WTC11 (cell line): ENCODE measurements around the gene TRIM66. TPM values are rescaled to one million over a fixed set of nuclear protein-coding genes. Genes with fewer than 3 reads are reported as not detected.

Source experiments
- ATAC-seq: fragments of 200-7000 bp; cut with Tn5 transposase; 2 replicates; pipeline ENCODE4 v1.10.0; 2021; ENCODE audit warnings: mild to moderate bottlenecking, moderate library complexity
- CTCF ChIA-PET: fragments of 300-600 bp; sonication (Branson Sonifier 250); formaldehyde crosslinking; loops from one replicate; lab custom pipeline; 2021; ENCODE audit warnings: antibody characterized with exemption; lab: Charles Lee
- POLR2A ChIA-PET: fragments of 350-600 bp; sonication (Branson Sonifier 250); formaldehyde crosslinking; loops from one replicate; lab custom pipeline; 2021; ENCODE audit warnings: antibody characterized with exemption; lab: Charles Lee
- DNase-seq: peaks from one replicate; pipeline ENCODE4 v3.0.0; 2021; ENCODE audit warnings: low spot score
- H3K27ac Mint-ChIP-seq: 2 replicates; pipeline ENCODE4 v1.8.0; 2021; ENCODE audit warnings: mixed read lengths
- H3K27me3 Mint-ChIP-seq: 2 replicates; pipeline ENCODE4 v1.8.0; 2021; ENCODE audit warnings: low read depth, mild to moderate bottlenecking, moderate library complexity, mixed read lengths
- H3K36me3 Mint-ChIP-seq: 2 replicates; pipeline ENCODE4 v1.8.0; 2021; ENCODE audit warnings: mixed read lengths
- H3K4me1 Mint-ChIP-seq: 2 replicates; pipeline ENCODE4 v1.8.0; 2022; ENCODE audit warnings: mixed read lengths
- H3K4me3 Mint-ChIP-seq: 2 replicates; pipeline ENCODE4 v1.8.0; 2021; ENCODE audit warnings: mild to moderate bottlenecking, moderate library complexity, mixed read lengths
- H3K9me3 Mint-ChIP-seq: 2 replicates; pipeline ENCODE4 v1.8.0; 2021; ENCODE audit warnings: mixed read lengths
- ATF1 ChIP-seq: sonication (generic); formaldehyde crosslinking; IDR thresholded peaks from 2 replicates; pipeline ENCODE4 v1.8.1; 2023; ENCODE audit warnings: mild to moderate bottlenecking, moderate library complexity, missing genetic modification reagents
- ATF6 ChIP-seq: sonication (generic); formaldehyde crosslinking; IDR thresholded peaks from 2 replicates; pipeline ENCODE4 v1.8.1; 2023; ENCODE audit warnings: mild to moderate bottlenecking, missing genetic modification reagents
- GTF2I ChIP-seq: fragments of 250-450 bp; sonication (Bioruptor Pico); conservative IDR thresholded peaks from 2 replicates; pipeline ENCODE4 v1.4.0; 2021; ENCODE audit warnings: mild to moderate bottlenecking
- HMGA2 ChIP-seq: fragments of 250-450 bp; sonication (Bioruptor Pico); IDR thresholded peaks from 2 replicates; pipeline ENCODE4 v1.4.0; 2021; ENCODE audit warnings: mild to moderate bottlenecking, moderate library complexity
- IRF2 ChIP-seq: sonication (generic); formaldehyde crosslinking; IDR thresholded peaks from 2 replicates; pipeline ENCODE4 v1.8.0; 2022; ENCODE audit warnings: low read depth, missing genetic modification reagents, borderline replicate concordance
- NFE2L1 ChIP-seq: sonication (generic); formaldehyde crosslinking; IDR thresholded peaks from 2 replicates; pipeline ENCODE4 v1.8.1; 2023; ENCODE audit warnings: missing genetic modification reagents
- OVOL2 ChIP-seq: fragments of 250-450 bp; sonication (Bioruptor Pico); IDR thresholded peaks from 2 replicates; pipeline ENCODE4 v1.9.0; 2021; ENCODE audit warnings: mild to moderate bottlenecking, borderline replicate concordance
- PRRX2 ChIP-seq: fragments of 250-450 bp; sonication (Bioruptor Pico); IDR thresholded peaks from 2 replicates; pipeline ENCODE4 v1.8.0; 2021; ENCODE audit warnings: mild to moderate bottlenecking
- RELA ChIP-seq: sonication (generic); formaldehyde crosslinking; IDR thresholded peaks from 2 replicates; pipeline ENCODE4 v1.8.1; 2022; ENCODE audit warnings: missing genetic modification reagents, mild to moderate bottlenecking, borderline replicate concordance
- SOX15 ChIP-seq: fragments of 250-450 bp; sonication (Bioruptor Pico); IDR thresholded peaks from 2 replicates; pipeline ENCODE4 v1.9.0; 2021; ENCODE audit warnings: mild to moderate bottlenecking
- SP1 ChIP-seq: sonication (generic); formaldehyde crosslinking; conservative IDR thresholded peaks from 2 replicates; pipeline ENCODE4 v1.8.1; 2022; ENCODE audit warnings: missing genetic modification reagents
- TP53 ChIP-seq: sonication (generic); formaldehyde crosslinking; IDR thresholded peaks from 2 replicates; pipeline ENCODE4 v1.8.1; 2023; ENCODE audit warnings: mild to moderate bottlenecking, missing genetic modification reagents
- USF1 ChIP-seq: sonication (generic); formaldehyde crosslinking; IDR thresholded peaks from 2 replicates; pipeline ENCODE4 v1.8.0; 2022; ENCODE audit warnings: mild to moderate bottlenecking, missing genetic modification reagents
- ZNF138 ChIP-seq: sonication (generic); formaldehyde crosslinking; conservative IDR thresholded peaks from 2 replicates; pipeline ENCODE4 v1.8.1; 2022; ENCODE audit warnings: mild to moderate bottlenecking, moderate library complexity, missing genetic modification reagents
- ZNF263 ChIP-seq: sonication (generic); formaldehyde crosslinking; IDR thresholded peaks from 2 replicates; pipeline ENCODE4 v1.8.1; 2022; ENCODE audit warnings: low read depth, mild to moderate bottlenecking, moderate library complexity, missing genetic modification reagents
- ZNF281 ChIP-seq: sonication (generic); formaldehyde crosslinking; IDR thresholded peaks from 2 replicates; pipeline ENCODE4 v1.8.0; 2023; ENCODE audit warnings: mild to moderate bottlenecking, missing genetic modification reagents
- ZNF396 ChIP-seq: fragments of 250-450 bp; sonication (Bioruptor Pico); IDR thresholded peaks from 2 replicates; pipeline ENCODE4 v1.8.0; 2021; ENCODE audit warnings: mild to moderate bottlenecking, moderate library complexity, borderline replicate concordance
- ZNF423 ChIP-seq: fragments of 250-450 bp; sonication (Bioruptor Pico); IDR thresholded peaks from 2 replicates; pipeline ENCODE4 v2.1.2; 2022; ENCODE audit warnings: mild to moderate bottlenecking, moderate library complexity
- ZNF671 ChIP-seq: fragments of 250-450 bp; sonication (Bioruptor Pico); IDR thresholded peaks from 2 replicates; pipeline ENCODE4 v1.8.0; 2021; ENCODE audit warnings: mild to moderate bottlenecking
- total RNA-seq: library from RNA; stranded (reverse); gene quantifications from 3 replicates; pipeline ENCODE4 v1.2.3, GENCODE V29; 2021
- TF ChIP-seq, protein P1 (sequence below): sonication (generic); formaldehyde crosslinking; IDR thresholded peaks from 2 replicates; pipeline ENCODE4 v1.8.0; 2023; ENCODE audit warnings: missing genetic modification reagents
- TF ChIP-seq, protein P2 (sequence below): sonication (generic); formaldehyde crosslinking; IDR thresholded peaks from 2 replicates; pipeline ENCODE4 v1.8.1; 2023; ENCODE audit warnings: mild to moderate bottlenecking, missing genetic modification reagents
- TF ChIP-seq, protein P3 (sequence below): sonication (generic); formaldehyde crosslinking; IDR thresholded peaks from 2 replicates; pipeline ENCODE4 v1.8.0; 2022; ENCODE audit warnings: mild to moderate bottlenecking, missing genetic modification reagents
- TF ChIP-seq, protein P4 (sequence below): sonication (generic); formaldehyde crosslinking; IDR thresholded peaks from 2 replicates; pipeline ENCODE4 v1.8.1; 2022; ENCODE audit warnings: mild to moderate bottlenecking, missing genetic modification reagents, moderate library complexity, borderline replicate concordance
- TF ChIP-seq, protein P5 (sequence below): sonication (generic); formaldehyde crosslinking; IDR thresholded peaks from 2 replicates; pipeline ENCODE4 v1.8.1; 2023; ENCODE audit warnings: mild to moderate bottlenecking, missing genetic modification reagents, borderline replicate concordance

The TRIM66 gene
- total RNA-seq, 1 experiment from 2014 or later = 5.6 TPM

DNA sequence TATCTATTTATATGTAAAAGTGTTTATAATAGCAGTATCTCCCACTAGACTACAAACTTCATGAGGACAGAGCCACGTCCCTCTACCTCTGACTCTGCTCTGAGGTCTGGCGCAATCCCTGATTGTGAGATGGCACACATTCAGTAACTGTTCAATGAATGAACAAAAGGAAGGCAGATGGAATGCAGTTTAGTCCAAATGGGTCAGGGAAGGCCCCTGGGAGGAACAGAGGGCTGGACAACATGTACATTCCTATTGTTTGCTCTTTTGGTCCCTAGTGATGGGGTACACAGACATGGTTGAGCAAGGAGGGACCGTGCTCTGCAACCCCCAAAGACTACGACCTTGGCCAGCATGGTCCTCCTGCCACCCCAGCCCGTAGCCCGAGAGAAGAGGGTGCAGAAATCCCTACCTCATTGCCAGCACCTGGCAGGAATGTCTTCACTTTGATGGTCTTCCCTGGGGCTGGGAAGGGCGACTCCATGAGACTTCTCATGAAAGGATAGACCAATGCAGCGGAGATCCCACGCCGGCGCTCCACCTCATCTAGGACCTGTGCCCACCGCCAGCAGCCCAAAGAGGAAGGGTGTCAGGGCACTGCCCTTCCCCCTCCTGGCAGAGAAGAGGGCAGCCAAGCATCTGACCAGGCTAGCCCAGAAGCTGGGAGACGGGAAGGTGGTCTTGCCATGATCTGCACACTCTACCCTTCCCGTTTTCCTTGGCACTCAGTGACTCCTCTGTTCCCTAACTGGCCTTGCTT is 24.4 kb upstream of the TRIM66 start:
- CTCF ChIA-PET = no interaction called here
- DNase-seq (no peak), ATAC-seq (no peak)
- Mint-ChIP-seq H3K36me3 (peaks cover 9% of the 10 kb centered on the region), H3K4me3 (no peak overlapping the region), H3K9me3 (no peaks in the 10 kb centered on the region), H3K4me1 (peaks cover 32% of the 10 kb centered on the region), H3K27ac (no peak overlapping the region; the same call in 1 of the 2 replicates), H3K27me3 (no peaks in the 10 kb centered on the region)
- POLR2A ChIA-PET = no interaction called here
- TF ChIP-seq SOX15 (no peak), PRRX2 (CRISPR knock-in tag) (no peak), ZNF281 (CRISPR knock-in tag) (no peak), ZNF671 (no peak), HMGA2 (no peak), ZNF423 (CRISPR knock-in tag) (no peak), SP1 (CRISPR knock-in tag) (no peak), ZNF138 (CRISPR knock-in tag) (no peak), USF1 (no peak), OVOL2 (CRISPR knock-in tag) (no peak), ZNF396 (CRISPR knock-in tag) (no peak), GTF2I (no peak), IRF2 (no peak)
- TF ChIP-seq, protein P1, sequence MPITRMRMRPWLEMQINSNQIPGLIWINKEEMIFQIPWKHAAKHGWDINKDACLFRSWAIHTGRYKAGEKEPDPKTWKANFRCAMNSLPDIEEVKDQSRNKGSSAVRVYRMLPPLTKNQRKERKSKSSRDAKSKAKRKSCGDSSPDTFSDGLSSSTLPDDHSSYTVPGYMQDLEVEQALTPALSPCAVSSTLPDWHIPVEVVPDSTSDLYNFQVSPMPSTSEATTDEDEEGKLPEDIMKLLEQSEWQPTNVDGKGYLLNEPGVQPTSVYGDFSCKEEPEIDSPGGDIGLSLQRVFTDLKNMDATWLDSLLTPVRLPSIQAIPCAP = no peak
- TF ChIP-seq, protein P2, sequence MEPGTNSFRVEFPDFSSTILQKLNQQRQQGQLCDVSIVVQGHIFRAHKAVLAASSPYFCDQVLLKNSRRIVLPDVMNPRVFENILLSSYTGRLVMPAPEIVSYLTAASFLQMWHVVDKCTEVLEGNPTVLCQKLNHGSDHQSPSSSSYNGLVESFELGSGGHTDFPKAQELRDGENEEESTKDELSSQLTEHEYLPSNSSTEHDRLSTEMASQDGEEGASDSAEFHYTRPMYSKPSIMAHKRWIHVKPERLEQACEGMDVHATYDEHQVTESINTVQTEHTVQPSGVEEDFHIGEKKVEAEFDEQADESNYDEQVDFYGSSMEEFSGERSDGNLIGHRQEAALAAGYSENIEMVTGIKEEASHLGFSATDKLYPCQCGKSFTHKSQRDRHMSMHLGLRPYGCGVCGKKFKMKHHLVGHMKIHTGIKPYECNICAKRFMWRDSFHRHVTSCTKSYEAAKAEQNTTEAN = no peak
- TF ChIP-seq, protein P3, sequence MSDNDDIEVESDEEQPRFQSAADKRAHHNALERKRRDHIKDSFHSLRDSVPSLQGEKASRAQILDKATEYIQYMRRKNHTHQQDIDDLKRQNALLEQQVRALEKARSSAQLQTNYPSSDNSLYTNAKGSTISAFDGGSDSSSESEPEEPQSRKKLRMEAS (CRISPR knock-in tag) = no peak

DNA sequence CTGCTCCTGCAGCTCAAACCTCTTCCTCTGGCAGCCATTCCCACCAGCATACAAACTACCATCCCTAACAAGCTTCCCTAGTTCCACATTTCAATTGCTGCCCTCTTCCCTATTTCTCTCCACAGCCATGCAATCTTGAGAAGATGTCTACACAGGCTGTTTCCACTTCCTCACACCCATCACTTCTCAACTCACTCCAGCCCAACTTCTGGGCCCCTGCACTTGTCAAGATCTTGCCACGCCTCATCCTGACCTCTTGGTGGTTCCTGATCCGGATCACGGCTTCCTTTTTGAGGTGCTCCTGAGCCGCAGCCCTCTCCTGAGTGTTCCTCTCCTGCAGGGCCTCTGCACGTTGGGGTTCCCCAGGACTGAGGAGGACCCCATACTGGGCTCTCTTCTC is 22.7 kb upstream of the TRIM66 start:
- Mint-ChIP-seq H3K27me3 (no peaks in the 10 kb centered on the region), H3K4me1 (peaks cover 46% of the 10 kb centered on the region), H3K9me3 (no peaks in the 10 kb centered on the region), H3K36me3 (peaks cover 9% of the 10 kb centered on the region), H3K4me3 (no peak overlapping the region), H3K27ac (peak overlapping the region; percentile 24)
- CTCF ChIA-PET = no interaction called here
- POLR2A ChIA-PET = no interaction called here
- ATAC-seq (no peak), DNase-seq (no peak)
- TF ChIP-seq RELA (CRISPR knock-in tag) = no peak
- TF ChIP-seq ATF6 (CRISPR knock-in tag) = no peak
- TF ChIP-seq OVOL2 (CRISPR knock-in tag) = no peak
- TF ChIP-seq, protein P4, sequence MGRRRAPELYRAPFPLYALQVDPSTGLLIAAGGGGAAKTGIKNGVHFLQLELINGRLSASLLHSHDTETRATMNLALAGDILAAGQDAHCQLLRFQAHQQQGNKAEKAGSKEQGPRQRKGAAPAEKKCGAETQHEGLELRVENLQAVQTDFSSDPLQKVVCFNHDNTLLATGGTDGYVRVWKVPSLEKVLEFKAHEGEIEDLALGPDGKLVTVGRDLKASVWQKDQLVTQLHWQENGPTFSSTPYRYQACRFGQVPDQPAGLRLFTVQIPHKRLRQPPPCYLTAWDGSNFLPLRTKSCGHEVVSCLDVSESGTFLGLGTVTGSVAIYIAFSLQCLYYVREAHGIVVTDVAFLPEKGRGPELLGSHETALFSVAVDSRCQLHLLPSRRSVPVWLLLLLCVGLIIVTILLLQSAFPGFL (CRISPR knock-in tag) = no peak
- TF ChIP-seq TP53 = no peak
- TF ChIP-seq NFE2L1 = no peak
- TF ChIP-seq ATF1 (CRISPR knock-in tag) = no peak
- no peak for TF ChIP-seq ZNF263 (CRISPR knock-in tag)
- TF ChIP-seq, protein P5, sequence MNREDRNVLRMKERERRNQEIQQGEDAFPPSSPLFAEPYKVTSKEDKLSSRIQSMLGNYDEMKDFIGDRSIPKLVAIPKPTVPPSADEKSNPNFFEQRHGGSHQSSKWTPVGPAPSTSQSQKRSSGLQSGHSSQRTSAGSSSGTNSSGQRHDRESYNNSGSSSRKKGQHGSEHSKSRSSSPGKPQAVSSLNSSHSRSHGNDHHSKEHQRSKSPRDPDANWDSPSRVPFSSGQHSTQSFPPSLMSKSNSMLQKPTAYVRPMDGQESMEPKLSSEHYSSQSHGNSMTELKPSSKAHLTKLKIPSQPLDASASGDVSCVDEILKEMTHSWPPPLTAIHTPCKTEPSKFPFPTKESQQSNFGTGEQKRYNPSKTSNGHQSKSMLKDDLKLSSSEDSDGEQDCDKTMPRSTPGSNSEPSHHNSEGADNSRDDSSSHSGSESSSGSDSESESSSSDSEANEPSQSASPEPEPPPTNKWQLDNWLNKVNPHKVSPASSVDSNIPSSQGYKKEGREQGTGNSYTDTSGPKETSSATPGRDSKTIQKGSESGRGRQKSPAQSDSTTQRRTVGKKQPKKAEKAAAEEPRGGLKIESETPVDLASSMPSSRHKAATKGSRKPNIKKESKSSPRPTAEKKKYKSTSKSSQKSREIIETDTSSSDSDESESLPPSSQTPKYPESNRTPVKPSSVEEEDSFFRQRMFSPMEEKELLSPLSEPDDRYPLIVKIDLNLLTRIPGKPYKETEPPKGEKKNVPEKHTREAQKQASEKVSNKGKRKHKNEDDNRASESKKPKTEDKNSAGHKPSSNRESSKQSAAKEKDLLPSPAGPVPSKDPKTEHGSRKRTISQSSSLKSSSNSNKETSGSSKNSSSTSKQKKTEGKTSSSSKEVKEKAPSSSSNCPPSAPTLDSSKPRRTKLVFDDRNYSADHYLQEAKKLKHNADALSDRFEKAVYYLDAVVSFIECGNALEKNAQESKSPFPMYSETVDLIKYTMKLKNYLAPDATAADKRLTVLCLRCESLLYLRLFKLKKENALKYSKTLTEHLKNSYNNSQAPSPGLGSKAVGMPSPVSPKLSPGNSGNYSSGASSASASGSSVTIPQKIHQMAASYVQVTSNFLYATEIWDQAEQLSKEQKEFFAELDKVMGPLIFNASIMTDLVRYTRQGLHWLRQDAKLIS = no peak
